GM21619 (cell line): ENCODE measurements around the gene DOK6.

Experiments used
- ATAC-seq: cut with Tn5 transposase; IDR thresholded peaks from one replicate; pipeline ENCODE4 v1.9.1; 2021; ENCODE audit not compliant: unreplicated experiment

DOK6 gene

DNA sequence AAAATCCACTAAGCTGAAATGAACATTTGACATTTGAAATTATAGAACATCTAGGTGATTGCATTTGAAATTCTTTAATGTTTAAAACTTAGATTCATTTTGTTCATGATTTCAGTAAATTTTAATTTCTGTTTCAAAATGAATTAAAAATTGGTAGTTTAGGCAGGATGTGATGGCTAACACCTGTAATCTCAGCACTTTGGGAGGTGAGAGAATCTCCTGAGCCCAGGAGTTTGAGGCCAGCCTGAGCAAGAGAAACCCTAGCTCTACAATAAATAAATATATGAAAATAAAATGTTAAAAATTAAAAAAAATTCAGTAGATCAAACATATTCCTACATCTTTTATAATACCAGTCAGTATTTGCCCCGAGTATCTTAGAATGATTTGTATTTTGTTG, 330.0 kb downstream of the DOK6 start:
- no peak for ATAC-seq

DNA sequence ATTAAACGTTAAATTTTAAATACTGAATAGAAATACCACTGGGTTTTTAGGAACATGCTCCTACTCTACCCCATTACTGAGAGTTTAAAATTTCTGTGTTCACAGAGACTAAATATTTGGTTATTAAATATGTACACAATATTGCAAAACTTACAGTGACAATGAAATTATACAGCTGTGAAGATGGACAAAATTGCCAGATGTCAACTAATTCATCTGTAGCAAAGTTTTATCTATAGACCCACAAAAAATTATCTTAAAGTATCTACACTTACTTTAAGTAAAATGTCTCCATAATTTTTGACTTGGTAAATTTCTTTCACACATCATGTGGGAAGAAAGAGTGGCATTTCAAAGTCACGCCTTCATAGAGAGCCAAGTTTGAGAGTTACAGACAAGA, 333.8 kb downstream of the DOK6 start:
- ATAC-seq, result no peak

DNA sequence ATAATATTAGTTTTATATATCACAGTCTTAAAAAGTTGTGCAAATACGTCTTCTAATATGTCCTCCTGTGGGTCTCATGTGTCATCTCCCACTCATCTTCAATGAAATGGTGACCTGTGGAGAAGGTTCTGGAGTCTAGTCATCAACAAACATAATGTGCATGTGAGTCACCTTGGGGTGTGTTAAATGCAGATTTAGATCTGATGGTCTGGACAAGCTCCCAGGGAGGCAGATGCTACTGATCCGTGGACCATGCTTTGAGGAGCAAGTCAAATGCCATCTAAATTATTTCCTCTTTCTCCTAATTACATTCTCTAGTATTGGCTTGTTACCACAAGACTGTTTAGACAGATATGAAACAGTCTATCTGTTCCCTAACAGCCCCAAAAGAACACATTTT, 336.0 kb downstream of the DOK6 start:
- no peak for ATAC-seq

DNA sequence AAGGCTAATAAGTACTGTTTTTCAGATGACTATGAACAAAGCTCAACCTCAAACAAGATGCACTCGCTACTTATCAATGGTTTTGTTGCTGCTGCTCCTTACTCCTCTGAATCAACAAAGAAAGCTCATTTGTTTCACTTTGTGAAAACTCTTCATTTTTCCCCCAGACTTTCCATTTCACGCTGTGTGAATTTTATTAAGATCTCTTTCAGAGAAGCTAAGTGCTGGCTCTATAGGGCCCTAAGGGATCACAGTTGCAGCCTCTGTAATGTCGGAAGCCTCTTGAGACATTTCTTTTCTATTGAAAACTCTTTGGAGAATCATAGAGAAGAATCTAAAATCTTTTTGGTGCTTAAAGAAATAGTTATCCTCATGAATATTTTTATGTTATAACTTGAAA, 337.2 kb downstream of the DOK6 start:
- no peak for ATAC-seq

DNA sequence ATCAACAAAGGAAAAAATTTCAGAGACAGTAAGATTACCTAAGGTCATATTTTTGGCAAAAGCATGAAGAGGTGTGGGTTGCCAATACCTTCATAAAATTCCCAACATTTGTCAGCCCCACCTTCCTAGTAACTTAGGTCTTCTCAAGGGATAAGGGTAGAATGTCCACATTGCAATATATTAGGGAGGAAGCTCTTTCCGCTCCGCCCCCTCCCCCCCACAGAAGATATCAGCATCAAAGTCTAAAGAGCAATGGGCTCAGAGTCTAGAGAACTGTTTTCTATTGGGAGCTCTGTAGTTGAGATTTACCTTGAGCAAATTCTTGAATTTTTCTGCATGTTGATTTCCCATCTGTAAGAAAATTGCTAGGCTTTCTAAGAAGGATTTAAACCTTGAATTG, 346.7 kb downstream of the DOK6 start:
- no peak for ATAC-seq

DNA sequence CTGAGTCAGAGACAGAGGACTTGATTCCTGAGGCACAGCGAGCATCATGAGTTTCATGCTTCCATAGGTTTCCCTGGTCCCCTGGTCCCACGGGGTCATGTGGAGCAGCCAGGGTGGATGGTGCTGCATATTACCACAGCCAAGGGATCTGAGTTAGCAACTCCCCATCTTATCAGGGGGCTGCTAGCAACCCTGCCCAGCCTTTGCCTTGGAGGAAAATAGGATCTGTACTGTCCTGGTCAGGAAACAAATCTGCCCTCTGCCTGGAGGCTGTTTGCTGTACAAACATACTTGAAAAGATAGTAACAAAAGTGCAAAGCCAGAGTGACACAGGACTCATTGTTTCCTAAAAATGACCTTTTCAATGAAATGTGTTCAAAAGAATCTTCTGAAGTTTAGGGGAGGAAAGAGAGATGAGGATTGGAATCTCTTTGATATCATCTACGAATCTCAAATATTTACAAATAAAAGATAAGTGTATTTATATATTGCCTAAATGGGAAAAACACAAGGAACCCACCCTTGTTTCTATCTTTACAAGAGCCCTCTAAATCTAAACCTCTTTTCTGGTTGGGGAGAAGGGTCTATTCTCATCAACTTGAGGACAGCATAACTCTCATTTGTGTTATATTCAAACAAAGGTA, 352.2 kb downstream of the DOK6 start:
- ATAC-seq, result no peak

DNA sequence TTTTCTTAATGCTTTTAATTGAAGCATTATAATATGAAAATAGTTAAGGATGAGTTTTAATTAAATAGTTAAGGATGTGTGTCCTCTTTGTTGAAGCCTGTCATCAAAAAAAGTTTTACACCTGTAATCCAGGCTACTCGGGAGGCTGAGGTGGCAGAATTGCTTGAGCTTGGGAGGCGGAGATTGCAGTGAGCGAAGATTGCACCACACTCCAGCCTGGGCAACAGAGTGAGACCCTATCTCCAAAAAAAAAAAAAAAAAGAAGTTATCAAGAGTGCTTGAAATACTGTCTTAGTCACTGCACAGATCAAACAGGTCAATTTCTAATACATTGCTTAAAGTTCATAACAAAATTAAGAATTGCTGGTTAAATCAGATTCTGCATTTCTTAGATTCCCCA, 353.4 kb downstream of the DOK6 start:
- no peak for ATAC-seq

DNA sequence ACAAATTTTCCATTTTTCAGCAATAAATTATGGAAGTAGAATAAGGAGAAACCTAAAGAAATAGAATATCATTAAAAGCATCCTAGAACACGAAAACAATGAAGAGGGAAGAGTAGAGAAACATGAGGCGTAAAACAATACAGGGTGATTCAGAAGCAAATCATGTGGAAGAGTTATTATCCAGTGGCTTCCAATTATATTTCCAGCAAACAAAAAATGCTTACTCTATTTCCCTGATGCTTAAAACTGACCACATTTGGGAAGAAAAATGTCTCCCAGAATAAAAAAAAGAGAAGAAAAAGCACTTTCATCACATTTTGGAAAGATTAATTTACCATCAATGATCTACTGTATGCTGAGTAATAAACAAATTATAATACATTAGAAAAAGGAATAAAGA, 354.4 kb downstream of the DOK6 start:
- no peak for ATAC-seq

DNA sequence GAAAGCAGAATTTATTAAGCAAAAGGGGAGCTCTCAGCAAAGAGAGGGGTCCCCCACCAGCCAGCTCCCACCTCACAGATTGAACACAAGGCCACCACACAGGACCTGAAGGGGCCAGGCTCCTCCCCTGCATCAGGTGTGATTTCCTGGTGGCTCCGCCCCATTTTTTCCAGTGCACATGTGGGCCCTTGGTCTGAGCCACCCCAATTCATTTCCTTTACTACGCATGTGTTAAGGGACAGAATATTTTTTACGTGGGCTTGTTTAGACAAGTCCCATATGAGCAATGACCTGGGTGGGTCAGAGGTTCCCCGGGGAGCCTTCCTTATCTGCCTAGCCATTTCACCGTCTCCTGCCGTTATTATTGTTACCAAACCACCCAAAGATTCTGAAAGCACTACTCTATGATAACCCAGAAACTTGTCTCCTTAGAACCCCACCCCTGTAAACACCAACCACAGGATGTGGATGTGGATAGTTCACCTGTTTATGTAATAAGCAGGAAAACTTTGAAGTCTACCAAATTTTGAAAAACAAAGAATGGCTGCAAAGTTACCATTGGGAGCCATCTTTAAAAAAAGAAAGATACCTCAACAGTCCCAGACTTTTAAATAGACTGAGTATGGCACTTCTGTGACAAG, 355.3 kb downstream of the DOK6 start:
- no peak for ATAC-seq

DNA sequence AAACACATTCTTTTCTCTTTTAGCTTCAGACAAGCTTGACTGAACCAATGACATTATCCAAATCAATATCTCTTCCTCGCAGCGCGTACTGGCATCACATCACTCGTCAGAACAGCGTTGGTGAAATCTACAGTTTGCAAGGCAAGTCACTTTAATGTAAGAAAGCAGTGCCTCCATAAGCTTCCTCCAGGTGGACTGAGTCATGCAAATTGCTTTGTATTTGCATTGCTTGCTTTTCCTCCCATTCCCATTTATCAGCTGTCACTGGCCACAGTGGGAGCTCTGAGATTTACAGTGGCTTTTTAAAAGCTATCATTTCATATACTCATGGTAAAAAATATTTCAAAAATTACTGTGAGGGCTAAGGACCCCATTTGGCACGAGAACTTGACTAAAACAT, 357.0 kb downstream of the DOK6 start:
- no peak for ATAC-seq

DNA sequence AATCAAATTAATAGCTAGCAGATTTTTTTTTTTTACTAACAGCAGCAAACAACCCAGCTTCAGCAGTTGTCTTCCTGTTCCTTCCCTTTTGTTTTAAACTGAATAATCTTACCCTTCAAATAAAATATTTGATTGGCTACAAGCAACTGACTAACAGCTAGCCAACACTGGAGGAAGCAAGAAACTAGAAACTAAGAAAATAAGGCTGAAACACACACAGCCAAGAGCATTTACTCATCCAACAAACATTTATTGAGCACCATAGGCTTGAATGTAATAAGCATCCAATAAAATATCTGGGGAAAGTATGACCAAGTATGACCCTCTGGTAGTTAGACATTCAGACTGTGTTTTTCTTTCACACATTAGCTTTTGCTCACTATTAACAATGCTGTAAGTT, 357.8 kb downstream of the DOK6 start:
- ATAC-seq, result no peak

DNA sequence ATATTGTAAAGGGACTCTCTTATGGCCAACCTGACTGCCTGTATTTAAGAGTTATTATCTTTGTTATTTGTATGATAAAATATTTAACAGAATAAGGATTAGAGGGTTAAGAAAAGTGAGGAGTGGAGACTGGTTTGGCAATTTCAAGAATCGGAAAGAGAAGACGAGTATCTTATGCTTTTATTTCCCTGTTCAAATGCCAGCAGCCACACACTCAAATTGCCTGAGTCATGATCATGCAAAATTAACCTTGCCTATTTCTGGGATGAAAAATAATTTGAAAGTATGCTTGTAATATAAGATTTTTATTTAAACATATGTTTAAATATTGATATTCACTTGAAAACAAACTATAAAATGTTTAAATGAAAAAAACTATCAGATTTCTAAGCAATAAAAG, 358.4 kb downstream of the DOK6 start:
- no peak for ATAC-seq

DNA sequence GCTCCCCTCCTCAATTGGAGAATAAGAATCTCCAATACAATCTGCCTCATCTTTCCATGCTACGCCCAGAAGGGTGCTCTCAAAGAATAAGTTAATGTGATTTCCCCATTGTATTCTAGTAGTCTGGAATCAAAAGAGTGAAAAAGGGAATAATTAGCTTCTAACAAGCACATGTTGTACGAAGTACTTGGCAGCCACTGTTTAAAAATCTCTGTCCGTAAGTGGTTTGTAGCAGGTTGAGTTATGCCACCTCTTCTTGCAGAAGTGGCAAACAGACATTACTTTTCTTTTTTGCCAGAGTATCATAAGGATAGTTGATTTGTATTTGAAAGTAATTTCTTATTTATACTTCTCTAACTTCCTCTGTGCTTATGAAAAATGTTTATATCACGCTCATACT, 362.3 kb downstream of the DOK6 start:
- ATAC-seq, result no peak

DNA sequence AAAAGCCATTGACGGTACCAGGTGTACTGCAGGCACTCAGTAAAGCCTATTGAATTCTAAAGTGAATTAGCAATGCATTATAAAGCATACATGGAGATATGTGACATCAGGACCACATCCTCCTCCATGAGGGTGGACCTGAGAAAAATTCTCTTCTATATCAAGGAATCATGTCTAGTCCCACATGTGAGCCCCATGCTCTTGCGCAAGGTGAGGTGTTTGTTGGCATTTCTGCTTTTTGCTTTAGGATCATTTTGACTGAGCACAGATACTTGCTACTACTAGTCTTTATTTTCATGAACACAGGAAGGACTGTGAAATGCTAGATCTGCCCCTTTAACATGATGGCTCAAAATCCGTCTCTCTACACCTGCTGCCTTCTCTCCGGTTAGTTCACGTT, 363.1 kb downstream of the DOK6 start:
- no peak for ATAC-seq

DNA sequence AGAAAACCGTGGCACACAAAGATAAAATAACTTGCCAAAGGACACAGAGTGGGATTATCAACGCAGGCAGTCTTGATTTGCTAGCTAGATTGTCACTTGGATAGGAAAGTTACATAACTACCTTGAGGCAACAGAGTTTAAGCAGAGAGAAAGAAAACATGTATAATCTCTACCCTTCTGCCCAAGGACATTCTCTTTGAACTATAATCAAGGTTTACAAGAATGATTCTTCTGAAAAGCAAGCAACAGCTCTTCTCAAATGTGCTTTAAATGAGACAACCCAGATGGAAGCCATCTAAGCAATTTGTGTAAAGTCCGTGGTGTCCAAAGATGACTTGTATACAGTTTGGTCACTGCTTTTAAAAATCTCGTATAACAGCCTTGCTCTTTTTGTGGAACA, 369.6 kb downstream of the DOK6 start:
- no peak for ATAC-seq

DNA sequence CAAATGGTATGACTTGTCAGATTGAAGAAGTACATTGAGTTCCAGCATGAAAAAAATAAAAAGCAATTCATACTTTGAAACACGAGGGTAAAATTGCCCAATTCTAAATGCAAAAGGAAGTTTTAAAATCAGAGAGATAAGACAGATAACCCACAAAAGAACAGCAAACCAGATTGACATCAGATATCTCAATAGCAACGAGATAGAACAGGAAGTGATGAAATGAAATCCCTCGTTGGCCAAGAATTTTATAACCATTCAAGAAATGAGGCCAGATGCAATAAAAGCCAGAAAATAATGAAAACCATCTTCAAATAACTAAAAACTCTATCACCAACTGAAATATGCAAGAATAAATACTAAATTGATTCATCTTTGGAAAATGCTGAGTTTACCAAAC, 374.1 kb downstream of the DOK6 start:
- no peak for ATAC-seq

DNA sequence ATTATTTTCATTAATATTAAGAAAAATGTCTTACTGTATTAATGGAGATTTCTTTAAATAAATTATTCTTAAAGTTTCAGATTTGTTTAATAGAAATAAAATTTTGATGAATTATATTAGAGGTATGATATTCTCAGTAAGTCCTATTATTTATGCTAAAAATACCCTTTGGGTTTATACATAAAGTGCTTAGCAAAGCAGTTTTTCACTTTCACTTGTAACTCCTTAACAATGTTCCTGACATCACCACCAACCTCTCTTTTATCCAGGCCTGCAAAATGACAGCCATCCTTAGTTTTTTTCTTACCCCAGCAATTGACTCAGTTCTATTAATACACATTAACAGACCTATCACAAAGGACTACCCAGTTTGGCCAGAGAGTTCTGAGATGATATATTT, 376.6 kb downstream of the DOK6 start:
- ATAC-seq, result no peak

DNA sequence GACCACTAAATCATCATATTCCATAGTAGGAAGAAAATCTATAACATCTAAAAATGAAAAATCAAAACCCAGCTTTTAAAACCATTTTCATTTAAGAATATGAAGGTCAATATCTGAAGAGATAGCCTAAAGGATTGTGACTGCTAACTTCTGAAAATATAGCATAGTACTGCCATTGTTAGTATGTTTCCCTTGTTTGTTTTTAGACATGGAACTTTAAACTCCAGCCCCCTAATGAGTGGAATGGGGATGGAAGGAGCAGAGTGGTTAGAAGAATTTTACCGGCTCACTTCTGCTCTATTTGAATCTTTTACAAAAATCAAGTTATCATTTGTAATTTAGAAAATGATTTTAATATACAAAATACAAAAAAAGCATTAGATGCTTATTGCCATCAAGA, 378.0 kb downstream of the DOK6 start:
- ATAC-seq, result no peak

DNA sequence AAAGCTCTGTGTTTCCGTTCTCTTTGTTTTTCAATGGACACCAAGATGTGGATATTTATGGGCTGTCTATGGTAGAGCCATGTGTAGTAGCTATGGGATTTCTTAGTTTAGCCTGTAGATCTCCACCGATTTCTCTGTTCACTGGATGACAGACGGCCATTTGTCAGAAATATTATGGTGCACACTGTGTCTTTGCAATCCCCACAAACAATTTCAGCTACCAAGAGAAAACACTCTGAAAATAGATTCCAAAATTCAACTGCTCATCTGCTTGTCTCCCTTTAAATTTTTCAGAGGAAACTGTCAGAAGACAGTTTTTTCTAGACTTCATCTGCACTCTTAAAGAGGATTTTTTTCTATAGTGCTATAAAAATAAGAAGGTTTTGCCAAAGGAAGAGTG, 380.2 kb downstream of the DOK6 start:
- ATAC-seq, result no peak

DNA sequence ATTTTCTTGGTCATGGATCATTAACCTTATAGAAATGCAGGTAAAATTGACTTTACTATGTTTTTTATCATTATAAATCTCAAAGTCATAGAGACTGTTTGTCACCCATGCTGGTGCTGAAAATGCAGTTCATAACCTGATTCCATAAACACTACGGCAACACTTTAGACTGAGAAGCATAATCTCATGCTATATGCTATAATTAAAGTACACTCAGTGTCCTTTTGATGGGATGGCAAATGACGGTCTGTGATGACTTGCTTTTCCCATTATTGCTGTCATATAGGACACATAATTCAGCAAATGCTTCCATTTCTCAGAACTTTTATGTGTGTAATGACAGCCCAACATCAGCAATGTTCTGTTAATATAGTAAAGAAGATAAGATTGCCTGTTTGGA, 384.1 kb downstream of the DOK6 start:
- ATAC-seq, result no peak

DNA sequence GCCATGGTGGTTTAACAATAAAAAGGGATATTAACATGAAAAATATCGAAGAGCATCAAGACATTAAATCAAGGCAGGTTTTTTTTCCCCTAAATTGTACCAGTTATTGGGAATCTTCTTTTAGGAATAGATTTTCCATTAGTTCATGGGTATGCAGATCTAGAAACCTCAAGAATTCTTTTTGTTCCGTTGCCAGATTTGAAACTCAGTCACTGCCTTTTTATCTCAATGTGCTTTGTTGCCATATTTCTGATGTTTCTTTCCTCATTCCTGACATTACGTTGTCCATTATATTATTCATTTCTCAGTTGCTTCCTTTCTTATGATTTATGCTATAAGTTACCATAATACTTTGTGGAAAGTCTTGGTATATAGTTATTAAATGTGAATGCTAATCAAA, 384.8 kb downstream of the DOK6 start:
- ATAC-seq, result no peak

DNA sequence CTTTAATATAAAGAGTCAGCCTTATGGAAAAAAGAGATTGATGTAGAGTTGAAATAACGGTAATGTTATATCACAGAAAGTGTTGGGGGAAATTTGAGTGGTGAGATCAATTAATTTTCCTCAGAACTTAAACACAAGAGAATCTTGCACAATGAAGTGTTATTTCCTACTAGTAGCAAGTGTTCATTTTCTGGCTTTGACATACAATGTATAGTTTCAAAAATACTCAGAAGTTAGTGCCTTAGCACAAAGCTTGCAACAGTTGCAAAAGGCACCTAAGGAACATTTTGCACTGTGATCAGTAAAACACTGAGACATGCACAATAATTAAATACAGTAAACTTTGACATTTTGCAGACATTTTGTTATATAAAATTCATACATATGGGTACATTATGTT, 385.7 kb downstream of the DOK6 start:
- ATAC-seq, result no peak

DNA sequence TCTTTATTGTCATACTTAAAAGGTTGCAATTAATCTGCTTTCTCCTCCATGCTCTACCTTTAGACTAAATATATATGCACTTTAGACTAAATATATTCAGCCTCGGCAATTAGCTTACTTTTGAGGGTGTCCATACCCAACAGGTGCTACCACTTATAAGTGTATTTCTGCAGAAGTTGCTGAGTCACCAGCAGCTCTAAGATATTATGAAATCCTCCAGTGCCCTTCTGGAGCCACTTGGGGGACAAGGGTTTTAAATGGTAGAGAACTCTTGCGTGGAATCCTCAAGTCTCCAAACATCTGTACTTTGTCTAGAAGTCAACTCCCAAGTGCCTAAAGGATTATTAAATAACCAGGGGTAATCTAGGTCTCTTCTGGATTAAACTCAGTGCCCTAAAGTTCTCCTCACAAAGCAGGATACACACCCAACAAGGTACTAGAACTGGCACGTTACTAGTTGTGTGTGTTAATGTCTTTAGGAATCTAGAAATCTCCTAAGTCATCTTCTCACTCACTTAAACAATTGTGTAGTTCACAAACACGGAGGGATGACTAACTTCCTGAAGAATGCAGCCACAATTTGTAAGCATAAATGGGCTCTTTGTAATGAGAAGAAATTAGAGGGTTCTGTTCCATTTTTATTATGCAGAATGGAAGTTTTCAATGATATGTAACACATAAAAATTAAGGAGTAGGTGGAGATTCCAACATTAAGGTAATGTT, 387.3 kb downstream of the DOK6 start:
- ATAC-seq, result no peak
